Activated T-cell treated with anti-CD3 and anti-CD28 coated beads for 48 hours (primary cell): Measurements from ENCODE around the gene DCLK2.

Source experiments
- DNase-seq: peaks from one replicate; pipeline ENCODE4 v3.0.0-alpha.2; 2020; ENCODE audit warnings: low read depth

DCLK2 gene

DNA sequence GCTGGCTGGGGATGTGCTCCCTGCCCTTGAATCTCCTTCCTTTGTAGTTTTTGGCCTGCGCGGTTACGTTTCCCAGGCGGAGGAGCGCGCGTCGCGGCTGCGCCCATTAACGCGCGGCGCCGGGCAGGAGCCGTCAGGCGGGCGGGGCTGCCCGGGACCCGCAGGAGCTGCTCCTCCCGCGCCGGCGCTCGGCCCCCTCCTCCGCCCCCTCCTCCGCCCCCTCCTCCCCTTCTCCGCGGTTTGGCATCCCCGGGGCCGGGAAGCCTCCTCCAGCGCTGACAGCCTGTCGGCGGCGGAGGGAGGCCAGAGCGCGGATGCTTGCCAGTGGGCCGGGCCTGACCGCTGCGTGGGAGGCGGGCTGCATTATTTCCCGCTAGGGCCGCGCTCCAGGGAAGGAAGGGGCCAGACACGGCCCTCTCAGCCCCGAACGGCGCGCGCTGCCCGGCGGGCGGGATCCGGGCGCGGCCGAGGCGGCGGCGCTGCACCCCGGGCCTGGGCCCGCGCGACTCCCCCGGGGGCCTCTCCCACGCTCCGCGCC is at the start of gene DCLK2:
Gene DCLK2 (plus strand): TSS at position 405 of the 538 bp plus-strand sequence. CDS start 583 bp downstream, outside the sequence.
- DNase-seq: no peak

DNA sequence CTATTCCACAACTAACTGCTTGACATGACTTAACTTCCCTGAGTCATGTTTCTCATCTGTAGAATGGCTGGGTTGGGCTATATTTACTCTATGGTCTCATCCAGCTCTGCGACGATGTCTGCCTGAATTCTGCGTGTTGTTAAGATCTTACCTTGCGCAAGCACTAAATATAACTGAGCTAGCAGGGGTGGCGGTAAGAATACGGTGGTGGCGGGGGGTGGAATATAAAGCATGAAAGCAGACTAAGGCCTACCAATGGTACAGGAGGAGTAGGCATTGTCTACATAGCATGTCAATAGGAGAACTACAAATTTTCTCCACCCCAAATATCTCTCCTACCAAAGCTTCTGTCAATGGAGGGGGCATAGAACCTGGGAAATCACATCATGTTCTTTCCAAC is 45.7 kb upstream of the DCLK2 start:
- DNase-seq: no peak

DNA sequence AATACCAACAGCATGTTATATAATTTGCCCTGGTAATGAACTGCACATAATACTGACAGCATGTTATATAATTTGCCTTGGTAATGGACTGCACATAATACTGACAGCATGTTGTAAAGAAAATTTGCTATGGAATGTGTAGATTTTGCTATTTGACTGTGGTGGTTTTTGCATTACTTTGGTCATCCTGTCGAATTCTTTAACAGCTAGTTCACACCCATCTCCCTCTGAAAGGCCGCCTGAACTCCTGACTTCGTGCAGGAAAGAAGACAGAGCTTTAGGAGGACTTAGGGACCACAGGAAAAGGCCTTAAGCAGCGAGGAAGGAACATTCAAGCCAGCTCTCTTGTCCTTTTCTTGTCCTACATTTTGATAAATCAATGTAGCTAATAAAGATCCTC is 45.2 kb upstream of the DCLK2 start:
- DNase-seq: no peak

DNA sequence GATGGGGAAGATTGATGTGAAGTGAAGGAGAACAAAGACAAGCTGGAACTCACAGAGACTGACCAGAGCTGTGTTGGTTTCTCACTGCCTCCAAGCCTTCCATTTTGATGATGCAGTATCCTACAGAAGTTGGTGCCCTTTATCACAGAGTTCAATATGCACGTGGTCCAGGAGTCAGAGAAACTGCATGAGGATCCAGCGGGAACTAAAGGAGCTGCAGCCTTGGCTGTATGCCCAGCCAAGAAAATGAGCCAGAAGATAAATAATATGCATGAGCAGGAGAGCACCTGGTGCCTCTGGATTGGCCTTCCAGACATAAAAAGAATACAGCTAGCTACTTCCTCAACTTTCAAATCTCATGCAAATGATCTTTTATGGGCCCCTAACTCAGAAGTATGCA is 44.3 kb upstream of the DCLK2 start:
- DNase-seq: no peak

DNA sequence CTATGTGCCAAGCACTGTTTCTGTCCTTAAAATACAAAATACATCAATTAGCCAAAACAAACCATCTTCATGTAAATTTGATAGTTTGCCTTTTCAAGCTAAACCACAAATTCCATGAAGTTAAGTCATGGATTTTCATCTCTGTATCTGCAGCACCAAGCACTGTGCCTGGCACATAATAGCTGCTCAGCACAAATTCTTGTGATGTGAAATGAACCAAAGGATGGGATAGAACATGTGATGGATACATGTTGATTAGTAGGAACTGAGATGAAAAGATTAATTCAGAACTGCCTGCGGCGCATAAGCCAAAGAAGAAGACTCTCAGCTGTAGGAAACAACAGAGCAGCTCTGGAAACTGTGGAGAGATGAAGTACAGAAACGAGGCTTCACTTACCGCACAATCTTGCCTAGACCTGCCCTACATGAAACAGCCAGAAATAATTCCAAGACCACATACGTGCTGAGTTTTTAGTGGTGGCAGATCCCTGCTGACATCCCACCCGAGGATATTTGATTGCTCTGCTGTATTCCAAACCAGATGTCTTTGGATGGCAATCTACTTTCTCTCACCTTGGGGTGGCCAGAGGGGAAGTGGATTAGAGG is 40.9 kb upstream of the DCLK2 start:
- DNase-seq: no peak

DNA sequence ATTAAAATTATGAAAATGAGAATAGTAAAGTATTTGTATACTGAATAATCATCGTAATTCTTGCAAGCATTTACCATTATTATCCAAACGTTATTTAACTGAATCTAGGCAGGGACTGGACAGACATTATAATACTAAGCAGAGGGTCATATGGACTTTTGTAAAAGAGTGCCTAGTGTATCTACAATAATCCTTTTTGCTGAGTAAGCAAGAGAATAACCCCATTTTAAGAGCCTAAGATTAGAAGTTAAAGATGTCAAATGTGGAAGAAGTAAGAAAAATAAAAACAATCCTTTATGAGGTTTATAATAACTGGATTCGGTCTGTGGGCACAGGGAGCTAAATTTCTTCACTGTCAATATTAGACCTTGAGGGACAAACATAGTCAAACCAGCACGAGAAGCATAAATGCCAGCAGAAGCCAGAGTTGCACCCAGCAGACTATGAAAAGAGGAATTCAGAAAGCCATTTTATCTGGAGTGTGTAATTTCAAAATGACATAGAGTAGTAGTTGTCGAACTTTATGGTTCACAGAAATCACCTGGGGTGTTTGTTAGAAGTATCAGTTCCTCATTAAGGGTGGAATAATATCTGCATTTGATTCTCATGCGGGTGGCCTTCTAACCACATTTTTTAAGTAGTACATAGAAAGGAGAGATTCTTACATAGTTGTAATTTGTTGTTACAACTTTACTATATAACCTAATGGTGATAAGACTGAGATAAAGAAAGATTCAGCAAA is 39.7 kb upstream of the DCLK2 start:
- no peak for DNase-seq

DNA sequence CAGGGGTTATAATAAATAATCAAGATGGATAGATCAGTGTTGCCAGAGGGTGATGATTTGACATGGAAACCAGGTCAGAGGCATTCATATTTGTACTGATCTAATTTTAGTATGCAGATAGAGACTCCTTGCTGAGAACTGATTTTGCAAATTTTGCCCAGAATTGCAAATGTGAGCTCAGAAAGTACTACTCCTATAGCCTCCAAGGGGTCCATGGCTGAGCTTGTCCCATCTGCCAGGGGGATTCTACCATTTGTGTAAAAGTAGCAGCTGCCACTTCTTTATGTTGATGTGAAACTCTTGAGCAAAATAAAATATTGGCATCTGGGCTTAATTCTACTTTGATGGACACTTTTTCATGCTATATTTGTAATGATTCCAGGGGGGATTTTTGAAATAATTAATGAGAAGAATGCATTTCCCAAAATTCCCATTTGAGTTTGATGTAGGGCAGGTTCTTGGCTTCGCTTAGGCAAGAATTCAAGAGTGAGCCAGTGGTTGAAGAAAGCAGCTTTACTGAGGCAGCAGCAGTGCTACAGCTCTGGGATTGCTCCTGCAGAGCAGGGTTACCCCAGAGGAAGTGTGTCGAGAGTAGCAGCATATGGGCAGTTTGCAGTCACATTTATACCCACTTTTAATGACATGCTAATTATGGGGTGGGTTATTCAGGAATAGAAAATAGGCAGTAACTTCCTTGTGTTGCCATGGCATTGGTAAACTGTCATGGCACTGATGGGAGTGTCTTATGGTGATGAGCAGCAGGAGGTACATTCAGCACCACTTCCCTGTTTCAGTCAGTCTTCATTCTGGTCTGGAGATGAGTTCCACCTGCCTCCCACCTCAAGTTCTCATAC is 38.7 kb upstream of the DCLK2 start:
- DNase-seq: no peak

DNA sequence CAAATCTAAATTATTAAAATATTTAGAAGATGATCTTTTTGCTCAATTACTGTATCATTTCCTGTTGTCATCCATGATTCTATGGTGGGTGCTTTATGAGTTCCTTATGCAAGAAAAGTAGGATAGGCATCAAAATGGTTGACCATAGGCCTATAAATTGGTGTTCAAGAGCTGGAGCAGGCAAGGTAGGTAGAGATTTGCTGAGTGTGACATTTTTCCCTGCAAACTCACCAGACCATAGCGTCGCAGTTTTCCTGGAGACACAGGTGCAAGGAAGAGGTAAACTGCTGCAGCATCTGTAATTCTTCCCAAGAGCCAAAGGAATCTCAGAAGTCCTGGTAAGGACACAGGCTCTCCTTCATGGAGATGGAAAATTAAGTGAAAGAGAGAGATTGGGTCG is 33.7 kb upstream of the DCLK2 start:
- no peak for DNase-seq

DNA sequence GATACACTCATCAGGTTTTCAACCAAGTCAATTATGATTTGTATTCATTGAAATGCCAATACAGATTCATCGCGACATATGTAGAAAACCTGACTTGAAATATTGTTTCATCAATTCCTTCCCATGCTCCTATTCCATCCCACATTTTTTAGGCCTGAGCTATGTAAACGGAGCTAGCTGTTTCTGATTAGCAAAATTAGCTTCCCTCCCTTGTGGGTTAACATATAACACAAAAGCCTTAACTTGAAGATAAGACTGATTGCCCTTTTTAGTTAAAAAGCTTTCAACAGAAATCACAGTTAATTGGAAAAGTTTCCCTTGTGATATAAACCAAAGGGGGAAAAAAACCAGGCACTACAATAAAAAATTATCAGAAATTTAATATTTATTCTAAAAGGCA is 32.8 kb upstream of the DCLK2 start:
- DNase-seq: no peak

DNA sequence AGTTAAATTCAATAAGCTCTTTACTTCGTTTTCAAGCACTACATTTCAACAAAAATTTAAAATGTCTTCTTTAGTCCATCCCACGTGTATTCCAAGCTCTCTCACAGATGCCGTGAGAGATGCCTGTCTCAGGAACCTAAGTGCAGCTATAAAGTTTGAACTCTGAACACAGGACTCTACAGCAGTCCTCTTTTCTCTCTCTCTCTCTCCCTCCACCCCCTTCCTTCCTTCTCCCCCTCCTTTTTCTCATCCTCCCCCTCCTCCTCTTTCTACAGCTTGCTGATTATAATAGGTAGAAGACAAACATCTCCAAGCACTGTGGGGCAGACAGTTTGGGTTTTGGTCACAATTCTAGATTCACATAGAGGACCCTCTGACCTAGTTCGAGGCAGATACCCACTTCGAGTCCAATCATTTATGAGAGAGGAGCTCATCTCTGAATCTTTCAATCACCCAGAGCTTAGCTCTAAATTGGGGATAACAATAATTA is 31.5 kb upstream of the DCLK2 start:
- DNase-seq: no peak

DNA sequence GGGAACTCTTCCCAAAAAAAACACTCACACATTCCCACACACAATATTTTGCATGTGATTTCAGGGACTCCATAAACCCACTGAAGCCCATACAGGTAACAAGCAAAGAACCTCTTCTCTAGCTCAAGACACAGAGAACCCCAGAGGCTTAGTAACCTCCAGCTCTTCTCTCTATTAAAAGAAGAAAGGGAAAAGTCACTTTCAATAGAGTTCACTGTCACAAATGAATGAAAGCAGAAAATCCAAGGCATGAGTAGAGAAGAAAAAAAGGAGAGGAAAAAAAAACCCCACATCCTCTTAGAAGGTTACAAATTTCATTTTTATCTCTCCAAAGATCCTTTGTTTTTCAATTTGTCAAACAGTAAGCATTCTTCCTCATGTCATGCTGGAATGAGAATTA is 30.7 kb upstream of the DCLK2 start:
- no peak for DNase-seq

DNA sequence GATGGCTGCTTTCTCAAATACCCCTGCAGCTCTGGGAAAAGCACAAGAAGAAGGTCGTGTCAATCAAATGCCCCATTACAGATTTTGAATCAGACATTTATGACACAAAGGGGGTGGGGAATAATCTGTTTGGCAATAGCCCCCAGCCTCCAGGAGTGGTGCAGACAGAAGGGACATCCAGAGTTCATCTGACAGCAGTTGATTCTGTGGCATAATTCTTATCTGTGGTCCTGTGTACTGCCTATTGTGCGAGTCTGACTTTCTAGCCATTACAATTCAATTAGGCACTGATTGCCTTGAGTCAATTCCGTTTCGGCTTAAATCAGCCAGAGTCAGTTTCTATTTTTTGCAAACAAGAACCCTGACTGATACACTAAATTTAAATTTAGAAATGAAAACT is 28.6 kb upstream of the DCLK2 start:
- DNase-seq: no peak

DNA sequence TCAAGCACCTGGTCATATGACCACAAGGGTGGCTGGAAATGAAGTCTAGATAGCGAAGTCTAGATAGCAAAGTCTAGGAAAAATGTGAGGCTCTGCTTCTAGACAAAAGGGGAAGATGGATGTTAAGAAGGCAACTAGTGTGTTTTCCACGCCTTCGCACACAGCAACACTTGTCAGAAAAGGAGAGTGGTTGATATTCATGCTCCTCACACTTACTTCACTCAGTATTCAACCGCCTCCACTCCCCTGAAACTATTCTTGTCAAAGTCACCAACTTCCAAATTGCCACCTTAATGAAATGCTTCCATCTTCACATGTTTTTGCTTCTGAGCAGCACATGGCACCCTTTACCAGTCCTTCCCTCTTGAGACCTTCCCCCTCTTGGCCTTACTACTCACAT is 27.7 kb upstream of the DCLK2 start:
- no peak for DNase-seq

DNA sequence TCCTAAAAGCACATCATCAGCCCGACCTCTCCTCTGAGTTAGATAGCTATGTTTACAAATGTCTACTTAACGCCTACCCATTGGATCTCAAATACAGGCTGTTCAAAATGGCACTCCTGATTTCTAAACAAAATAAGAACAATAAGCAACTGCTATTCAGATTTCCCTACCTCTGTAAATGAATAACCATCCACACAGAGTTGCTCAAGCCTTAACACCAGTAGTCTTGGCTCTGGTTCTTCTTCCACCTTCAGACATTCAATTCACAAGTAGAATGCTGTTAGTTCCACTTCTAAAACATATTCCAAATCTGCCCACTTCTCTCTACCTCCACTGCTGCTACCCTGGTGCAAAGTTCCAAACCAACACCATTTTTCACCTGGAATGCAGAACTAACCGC is 27.1 kb upstream of the DCLK2 start:
- no peak for DNase-seq

DNA sequence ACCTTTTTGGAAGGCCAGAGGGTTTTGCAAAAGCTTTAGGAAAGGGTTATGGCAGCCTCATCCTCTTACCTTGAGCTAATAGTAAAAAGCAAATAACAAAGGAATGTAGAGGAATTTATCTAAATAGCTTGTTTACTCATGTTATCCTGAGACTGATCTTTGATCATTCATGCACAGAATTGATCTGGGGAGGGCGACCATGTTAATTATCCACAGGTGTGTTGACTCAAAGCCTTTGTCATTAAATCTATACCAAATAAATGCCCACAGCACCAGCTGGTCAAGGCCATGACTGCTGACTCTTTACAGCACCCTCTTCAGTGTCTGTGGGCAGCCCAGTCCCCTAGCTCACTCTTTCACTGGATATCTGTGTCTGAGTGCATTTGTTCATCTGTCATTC is 22.8 kb upstream of the DCLK2 start:
- no peak for DNase-seq

DNA sequence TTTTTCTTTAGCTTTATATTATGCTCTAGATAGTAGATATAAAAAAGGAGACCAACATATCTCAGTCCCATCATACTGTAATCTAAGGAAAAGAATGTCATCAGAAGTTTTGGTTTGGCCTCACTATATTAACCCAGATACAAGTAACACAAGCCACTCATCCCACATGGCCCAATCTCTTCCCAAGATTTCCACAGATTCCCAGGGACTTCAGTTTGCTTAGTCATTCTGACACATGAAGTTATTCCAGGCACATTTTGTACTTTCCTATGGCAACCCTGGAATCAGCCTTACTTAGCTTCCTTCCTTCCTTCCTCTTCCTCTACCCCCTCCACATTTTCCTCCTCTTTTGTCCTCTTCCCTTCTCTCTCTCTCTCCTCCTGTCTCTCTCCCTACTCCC is 21.7 kb upstream of the DCLK2 start:
- DNase-seq: no peak

DNA sequence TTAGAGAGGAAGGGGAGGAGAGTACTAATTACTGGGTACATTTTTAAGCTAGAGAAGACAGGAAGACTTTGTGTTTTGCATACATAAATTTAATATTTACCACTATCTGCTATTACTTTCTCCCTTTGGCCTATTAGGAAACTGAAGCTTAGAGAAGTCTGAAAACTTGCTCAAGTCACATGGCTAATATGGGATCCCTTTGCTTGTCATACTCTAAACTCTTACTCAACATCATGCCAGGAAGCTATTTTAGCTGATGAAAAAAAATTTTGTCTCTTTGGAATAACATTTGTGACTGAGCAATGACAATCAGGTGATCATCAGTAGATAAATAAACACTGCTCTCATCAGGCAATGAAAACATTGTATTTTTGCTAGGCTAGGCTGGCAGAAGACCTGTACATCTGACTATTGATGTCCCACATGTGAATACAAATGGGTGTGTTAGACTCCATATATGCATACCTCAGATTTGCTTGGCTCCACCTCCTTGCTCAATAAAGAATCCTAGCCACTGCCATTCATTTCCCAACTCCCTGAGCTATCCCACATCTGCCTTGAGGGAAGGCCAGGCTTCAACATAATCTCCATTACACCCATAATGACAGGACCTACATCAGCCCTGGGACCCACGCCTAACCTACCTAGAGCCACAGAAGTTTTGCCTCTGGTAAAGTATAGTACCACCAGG is 17.0 kb upstream of the DCLK2 start:
- no peak for DNase-seq

DNA sequence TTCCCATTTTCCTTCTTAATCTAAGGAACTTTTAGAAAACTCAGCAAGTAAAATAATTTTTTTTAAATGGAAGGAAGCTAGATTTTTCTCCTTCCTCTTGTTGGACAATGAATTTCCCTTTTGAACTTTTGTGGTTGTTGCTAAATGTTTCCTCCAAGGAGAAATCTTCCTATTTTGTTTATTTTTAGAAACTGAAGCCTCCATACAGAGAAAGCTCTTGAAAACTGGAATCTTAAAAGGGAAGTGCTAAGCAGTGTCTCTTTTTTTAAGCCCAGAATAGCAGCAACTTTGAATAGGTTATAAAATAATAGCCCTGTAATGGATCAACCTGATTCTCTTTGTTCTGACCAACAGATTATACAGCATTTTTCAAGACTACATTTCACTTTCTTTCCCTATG is 15.1 kb upstream of the DCLK2 start:
- DNase-seq: no peak

DNA sequence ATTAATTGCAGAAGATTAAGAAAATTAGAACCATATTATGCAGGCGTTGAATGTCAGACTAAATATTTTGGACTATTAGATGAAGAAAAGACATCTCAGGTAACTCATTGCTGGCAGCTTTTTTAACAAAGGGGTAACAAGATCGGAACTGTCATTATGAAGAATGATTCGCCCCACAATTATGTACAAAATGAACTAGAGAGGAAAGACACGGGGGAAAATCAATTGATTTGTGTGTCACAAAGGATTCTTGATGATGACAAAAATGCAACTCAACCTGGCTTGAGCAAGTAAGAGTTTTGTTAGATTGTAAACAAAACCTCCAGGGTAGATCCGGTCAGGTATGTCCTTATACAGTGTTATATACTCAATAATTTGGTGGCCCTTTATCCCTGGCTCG is 12.5 kb upstream of the DCLK2 start:
- no peak for DNase-seq

DNA sequence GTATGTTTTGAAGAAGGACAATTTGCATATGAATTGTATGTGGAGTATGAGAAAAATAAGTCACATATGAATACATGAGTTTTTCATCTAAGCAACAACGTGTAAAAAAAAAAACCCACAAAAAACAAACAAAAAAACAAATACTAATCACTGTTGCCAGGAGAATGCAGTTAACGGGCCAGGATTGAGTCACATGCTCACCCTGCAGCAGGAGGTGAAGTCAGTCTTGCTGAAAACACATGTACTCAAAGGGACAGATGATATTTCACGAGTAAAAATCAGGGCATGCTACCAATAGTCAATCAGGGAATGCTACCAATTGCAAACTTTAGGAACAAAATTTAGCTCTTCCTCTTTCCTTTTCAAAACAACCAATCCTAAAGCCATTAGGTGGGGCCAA is 10.4 kb upstream of the DCLK2 start:
- DNase-seq: no peak

DNA sequence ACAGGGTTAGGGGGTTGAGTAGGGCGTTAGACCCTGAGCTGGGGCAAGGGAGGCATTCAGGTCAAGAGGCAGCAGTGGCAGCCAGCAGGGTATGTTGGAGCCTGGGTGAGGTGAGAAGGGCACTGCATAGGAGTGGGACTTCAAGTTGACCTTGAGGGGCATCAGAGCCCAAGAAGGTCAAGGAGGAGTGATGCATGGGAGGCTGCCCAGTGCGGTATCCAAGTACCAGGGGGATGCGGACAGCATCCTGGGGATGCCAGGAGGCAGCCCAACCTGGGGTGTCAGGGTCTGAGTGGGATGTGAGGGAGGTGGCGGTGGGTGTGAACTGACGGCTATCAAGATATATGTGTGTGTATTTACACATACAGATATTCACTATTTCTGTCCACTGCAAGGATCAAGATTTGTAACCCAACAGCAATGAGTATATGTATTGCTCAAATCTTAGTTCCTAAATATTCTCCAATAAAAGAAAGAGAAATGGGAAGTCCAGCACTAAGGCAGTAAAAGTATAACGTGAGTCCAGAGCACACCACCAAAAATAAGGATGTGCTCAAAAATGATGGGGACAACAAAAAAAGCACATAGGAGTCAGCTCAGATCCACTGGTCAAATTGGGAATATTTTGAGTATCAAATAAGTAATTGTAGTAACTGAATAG is 9.8 kb upstream of the DCLK2 start:
- no peak for DNase-seq

DNA sequence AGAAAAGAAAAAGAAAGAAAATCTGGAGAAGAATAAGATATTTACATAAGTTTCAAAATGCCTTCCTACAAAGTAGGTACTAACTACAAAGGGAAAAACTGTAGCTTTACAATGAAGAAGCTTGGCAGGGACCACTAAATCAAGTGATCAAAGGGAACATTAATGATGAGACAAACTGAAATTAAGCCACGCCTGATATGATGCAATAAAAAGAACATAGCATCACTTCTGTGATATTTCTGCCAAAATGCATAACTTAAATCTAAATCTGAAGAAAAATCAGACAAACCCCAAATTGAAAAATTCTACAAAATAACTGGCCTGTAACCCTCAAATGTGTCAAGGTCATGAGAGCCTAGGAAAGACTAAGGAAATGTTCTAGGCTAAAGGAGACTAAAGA is 8.9 kb upstream of the DCLK2 start:
- no peak for DNase-seq
